Astrocyte of the hippocampus (primary cell): ENCODE measurements around the gene CRACR2B.

ENCODE experiments used
- DNase-seq: peaks from one replicate; pipeline ENCODE4 v3.0.0; 2011; ENCODE audit warnings: low read depth, low spot score

The CRACR2B gene

DNA sequence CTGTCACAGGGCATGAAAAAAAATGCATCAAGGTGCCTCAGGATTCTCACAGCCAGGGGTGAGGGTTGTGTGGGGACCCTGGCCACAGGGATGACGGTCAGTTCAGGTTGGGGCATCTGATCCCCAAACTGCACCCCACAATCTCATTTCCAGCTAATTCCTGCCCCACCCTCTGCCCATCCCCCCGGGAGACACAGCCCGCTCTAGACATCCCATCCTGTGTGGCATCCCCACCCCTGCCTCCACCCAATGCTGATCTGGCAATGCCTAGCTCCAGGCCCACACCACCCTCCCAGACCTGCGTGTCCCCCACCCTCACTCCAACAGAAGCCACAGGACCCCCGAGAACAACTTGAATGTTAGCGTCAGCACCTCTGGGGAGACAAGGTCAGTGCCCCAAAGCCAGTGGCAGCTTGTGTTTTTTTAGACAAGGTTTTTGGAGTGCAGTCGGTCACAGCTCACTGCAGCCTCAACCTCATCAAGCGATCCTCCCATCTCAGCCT is 40.2 kb downstream of the CRACR2B start:
- no peak for DNase-seq

DNA sequence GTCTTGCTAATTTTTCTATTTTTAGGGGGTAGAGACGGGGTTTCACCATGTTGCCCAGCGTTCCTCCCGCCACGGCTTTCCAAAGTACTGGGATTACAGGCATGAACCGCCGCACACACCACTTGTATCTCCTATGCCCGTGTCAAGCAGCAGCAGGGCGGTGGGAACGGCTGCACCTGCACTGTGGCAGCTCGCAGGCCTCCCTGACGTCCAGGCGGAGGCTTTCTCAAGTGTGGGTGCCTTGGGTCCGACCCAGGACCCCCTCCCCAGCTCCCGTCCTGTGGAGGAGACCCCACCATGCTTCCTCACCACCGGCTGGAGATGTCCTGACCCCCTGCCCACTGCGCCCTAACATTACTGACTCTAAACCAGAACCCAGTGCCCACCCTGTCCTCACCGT is 40.7 kb downstream of the CRACR2B start:
- no peak for DNase-seq

DNA sequence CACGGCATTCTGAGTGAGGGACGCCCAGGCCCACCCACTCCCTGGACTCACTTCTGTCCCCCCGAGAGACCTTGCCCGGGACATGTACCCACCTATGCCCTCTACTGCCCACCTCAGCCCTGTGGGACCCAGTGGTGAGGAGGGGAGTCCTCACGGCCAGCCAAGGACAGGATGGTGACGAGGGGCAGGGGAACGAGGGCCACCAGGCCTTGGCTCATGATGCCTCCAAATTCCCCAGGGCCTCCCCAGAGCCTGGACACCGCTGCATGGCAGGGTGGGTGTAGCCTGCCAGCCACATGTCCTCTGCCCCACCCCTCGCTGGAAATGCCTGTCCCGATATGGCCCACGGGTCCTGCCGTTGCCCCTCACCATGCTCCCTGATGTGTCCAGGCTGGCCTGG is 41.1 kb downstream of the CRACR2B start:
- no peak for DNase-seq

DNA sequence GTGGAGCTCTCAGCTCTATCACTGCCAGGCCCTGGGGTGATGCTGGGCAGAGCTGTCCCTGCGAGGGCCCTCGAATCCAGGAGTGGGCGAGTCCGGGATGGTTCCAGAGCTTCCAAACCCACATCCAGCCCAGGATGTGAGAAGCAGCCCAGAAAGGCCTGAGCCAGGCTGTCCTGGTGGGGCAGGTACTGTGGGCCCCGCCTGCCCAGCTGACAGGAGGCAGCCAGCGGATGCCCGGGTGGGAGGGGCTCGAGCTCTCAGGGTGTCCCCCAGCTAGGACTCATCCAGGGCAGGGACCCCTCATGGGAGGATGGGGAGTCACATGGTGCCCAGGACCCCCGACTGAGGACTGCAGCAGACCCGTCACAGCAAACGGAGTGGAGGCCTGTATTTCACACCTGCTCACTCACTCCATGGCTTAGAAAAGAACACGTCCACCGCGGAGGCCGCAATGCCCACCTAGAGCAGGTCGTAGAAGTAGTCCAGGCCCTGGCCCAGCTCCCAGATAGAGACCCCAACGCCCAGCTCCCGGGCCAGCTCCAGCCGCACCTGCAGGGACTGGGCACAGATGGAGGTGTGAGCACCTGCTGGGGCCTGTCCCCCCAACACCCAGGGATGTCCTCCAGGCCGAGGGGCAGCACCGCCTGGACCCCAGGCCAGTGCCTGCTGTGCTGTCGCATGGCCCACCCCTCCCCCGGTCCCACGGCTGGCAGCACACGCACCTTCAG is 41.8 kb downstream of the CRACR2B start:
- DNase-seq, result no peak

DNA sequence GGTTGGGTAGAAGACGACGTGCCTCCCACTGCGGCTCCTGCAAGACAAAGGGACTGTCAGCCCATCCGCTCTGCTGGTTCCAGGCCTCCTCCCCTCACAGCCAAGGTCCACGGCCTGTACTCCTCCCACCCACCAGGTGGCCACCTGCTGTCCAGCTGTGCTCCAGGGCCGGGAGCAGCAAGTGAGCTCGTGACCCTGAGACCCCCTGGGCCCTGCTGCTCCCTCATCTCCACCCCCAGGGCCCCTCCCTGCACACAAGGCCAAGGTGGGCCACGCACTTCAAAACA is 42.4 kb downstream of the CRACR2B start:
- DNase-seq, result no peak

DNA sequence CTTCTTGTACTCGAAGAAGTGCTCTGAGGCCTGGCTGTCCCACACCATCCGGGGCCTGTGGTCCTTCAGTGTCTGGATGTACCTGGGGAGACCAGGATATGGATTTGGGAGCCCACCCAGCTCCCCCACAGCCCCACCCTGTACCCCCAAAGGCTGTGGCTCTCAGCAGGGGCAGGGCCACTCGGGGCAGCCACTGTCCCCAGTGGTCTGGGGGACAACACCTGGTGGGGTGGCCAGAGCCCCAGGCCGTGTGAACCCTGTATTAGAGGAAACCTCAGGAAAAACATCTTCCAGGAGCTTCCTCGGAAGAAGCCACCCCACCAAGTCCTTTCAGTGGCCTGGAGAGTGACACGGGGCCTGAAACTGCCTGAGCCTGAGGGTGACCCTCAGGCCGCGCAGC is 42.7 kb downstream of the CRACR2B start:
- DNase-seq, result no peak

DNA sequence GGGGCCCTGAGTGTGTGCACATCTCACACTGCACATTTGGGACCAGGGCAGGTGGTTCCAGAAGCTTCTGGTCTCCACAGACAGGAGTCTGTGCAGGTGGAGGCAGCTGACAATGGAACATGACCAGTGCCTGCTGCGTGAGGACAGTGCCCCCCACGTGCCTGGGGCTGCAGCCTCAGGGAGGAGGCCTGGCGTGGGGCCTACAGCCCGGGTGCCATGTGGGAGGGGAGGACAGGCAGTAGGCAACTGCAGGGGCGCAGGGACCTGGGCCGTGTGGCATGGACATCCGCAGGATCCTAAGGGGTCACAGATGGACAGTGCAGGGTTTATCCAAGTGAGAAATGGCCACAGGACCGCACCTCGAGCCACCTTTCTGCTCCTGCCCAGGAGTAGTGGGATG is 43.8 kb downstream of the CRACR2B start:
- no peak for DNase-seq

DNA sequence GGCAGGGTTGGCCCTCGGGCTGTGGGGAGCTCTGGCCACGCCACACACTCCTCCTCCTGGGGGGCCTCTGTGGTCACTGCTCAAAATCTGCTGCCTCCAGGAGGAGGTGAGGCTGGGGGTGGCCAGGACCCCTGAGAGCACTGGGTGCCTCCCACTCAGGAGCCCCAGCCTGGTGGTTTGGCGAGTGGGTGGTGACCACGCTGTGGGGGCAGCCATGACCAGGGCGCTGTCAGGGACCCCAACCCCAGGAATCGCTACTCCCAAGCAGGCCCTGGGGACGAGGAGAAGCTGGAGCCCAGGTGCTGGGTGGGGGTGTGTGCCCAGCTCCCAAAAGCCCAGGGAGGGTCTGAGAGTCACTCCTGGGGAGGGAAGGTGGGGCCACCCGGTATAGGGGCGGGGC is 45.1 kb downstream of the CRACR2B start:
- DNase-seq, result no peak

DNA sequence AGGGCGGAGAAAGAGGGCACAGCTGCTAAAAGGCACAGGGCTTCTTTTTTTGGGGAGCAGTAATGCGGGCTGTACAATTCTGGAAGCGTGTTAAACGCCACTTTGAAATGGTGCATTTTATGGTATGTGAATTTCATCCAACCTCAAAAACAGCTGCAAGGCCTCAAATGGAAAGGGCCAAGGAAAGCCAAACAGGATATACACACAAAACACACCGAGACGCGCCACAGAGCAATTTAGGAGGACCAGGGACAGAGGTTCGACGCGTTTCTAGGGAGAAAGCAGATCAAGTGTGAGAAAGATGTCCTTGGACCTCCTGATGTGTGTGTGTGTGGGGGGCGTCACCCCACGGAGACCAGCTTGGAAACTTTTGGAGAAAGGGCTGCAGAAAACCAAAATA is 46.0 kb downstream of the CRACR2B start:
- DNase-seq, result no peak

DNA sequence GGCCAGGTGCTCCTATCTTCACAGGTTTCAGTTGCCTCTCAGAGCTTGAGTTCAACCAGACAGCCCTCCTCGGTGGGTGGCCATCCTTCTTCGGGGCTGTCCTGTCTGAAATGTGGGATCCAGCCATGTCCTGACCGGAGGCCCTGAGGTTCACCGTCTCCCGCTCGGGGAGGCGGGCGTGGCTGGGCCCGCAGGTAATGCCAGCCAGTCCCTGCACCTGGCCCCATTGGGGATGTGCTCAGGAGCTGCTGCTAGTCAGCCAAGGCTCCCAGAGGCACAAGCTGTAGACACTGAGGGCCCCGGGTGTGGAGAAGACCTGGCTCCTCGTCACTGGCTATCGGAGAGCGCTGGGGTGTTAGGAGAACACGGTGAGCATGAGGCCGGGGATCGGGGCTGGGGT is 47.5 kb downstream of the CRACR2B start:
- DNase-seq, result no peak

DNA sequence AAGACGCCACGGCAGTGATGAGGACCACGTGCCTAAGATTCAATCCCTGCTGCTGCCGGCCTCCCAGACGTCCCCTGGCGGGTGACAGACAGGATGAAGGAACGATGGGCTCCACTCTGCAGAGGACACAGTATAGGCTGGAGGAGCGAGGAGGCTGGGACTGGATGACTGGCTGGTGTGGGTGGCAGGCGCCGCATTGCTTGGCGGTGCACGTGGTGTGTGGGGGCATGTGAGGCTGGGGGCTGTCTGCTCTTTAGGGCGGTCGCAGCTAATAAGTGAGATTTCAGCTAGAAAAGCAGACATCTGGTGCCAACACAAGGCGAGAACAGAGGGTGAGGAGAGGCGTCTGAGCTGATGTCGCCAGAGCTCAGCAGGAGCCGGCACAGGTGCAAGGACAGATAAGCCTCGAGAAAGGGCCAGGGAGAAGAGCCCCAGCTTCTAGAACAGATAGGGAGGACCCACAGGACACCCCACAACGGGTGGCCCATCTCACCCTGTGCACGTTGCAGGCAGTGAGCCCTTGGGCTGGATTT is 48.1 kb downstream of the CRACR2B start:
- DNase-seq, result no peak

DNA sequence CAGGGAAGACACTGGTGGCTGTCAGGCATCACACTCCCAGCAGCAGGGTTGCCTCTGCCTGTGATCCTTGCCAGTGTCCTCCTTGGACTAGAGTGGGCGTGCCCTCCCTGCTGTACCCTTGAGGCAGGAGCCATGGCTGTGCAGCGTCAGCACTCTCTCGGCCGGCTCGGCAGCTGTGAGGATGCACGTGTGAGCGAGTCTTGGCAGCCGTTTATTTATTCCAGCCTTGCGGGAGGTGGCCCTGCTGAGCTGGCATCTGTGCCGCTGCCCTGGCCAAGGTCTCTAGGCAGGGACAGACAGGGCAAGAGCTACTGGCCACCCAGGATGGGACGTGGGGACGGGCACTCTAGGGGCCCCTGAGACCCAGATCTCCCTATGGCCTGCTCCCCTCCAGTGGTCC is 48.8 kb downstream of the CRACR2B start:
- no peak for DNase-seq

DNA sequence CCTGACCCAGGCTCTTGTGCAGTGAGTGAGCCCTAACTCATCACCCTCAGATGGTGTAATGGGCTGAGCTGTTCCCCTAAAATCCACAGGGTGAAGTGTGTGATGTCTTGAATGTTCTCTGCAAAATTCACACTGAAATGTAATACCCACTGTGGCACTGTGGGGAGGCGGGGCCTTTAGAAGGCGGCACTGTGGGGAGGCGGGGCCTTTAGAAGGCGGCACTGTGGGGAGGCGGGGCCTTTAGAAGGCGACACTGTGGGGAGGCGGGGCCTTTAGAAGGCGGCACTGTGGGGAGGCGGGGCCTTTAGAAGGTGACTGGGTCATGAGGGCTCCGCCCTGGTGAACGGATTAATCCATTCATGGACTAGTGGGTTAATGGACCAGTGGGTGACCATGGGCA is 49.8 kb downstream of the CRACR2B start:
- no peak for DNase-seq

DNA sequence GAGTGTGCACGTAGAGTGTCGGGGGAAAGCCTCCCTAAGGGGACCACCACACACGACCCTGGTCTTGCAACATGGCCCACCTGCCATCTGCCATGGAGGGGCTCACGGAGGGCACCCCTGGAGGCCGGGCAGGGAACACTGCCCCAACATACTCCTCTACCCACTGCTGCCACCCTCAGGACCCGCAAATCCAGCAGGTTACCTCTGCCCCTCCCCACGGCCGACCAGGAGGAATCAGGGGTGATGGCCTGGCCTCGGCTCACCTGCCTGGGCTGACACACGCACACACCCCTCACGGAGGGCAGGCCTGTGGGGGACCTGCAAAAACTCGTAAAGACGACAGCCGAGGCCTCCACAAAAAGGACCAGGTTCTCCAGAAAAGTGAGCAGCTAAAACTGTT is 52.7 kb downstream of the CRACR2B start:
- no peak for DNase-seq
